ENCODE results near the gene TDRD5. TPM values are rescaled to one million over a fixed set of nuclear protein-coding genes. Genes with fewer than 3 reads are reported as not detected.

The TDRD5 gene
- polyA plus RNA-seq, 2 of the 4 experiments (the other 2 are of a cell fraction): 0.26 to 0.37 TPM

- DNase-seq (ENCODE audit: low read depth in 1 of 2, low spot score in 1 of 2) (no peak), FAIRE-seq (no peak), ATAC-seq (no peak)
- Histone ChIP-seq H3K4me1 (no peaks in the 10 kb centered on the region), H3K27ac (no peak overlapping the region), H3K4me2 (no peak overlapping the region), H3K4me3 (no peak overlapping the region), H3K9me3 (no peaks in the 10 kb centered on the region)
- WGBS (ENCODE audit: missing lambda C conversion rate): 11% methylated on average over 4 of the region's 4 CpGs
- POLR2A ChIA-PET: no interaction called here
- CTCF ChIA-PET: interaction anchor here (1.3 to 14.4 kb wide), 3 partner anchors 17 to 82 kb away, joined by 3 to 120 read pairs (median 49); no protein-coding TSS in a partner anchor
- TF ChIP-seq POLR2A (IDR thresholded peaks at IDR 0.05; ENCODE audit: low read length) (no peak), NFE2L2 (conservative IDR thresholded peaks at IDR 0.05; ENCODE audit: low read length) (no peak)
Observed at GRCh38 chr1:179729881-179730280, 138.2 kb downstream of the TDRD5 start.

GRCh38 chr1:179731643-179732042, 140.0 kb downstream of the TDRD5 start:
- ATAC-seq: no peak
- no peak for FAIRE-seq
- 36% methylated on average over 4 of the region's 4 CpGs for WGBS (ENCODE audit: missing lambda C conversion rate)
- TF ChIP-seq ZNF302 (CRISPR knock-in tag; IDR thresholded peaks at IDR 0.05): no peak
- TF ChIP-seq RCOR1 (IDR thresholded peaks at IDR 0.05; ENCODE audit: low read depth, low read length): no peak
- TF ChIP-seq RNF2 (IDR thresholded peaks at IDR 0.05; ENCODE audit: borderline replicate concordance, low read depth): no peak
- TF ChIP-seq NR3C1 (IDR thresholded peaks at IDR 0.05): no peak
- TF ChIP-seq CBX8 (IDR thresholded peaks at IDR 0.05): no peak
- no peak for TF ChIP-seq ZSCAN20 (CRISPR knock-in tag; IDR thresholded peaks at IDR 0.05)
- no peak for TF ChIP-seq HOXB5 (CRISPR knock-in tag; IDR thresholded peaks at IDR 0.05)
- TF ChIP-seq RFX5 (IDR thresholded peaks at IDR 0.05): no peak
- no peak for TF ChIP-seq FOSB (CRISPR knock-in tag; IDR thresholded peaks at IDR 0.05)
- no peak overlapping the region for H3K4me2 ChIP-seq
- H3K4me1 ChIP-seq: no peaks in the 10 kb centered on the region
- no peak for DNase-seq (ENCODE audit: low read depth in 1 of 2, low spot score in 1 of 2)
- no peaks in the 10 kb centered on the region for H3K9me3 ChIP-seq
- no peak overlapping the region for H3K27ac ChIP-seq
- ChIA-PET POLR2A (no interaction called here), CTCF (interaction anchor here (8.7 to 14.4 kb wide), 2 partner anchors 26 to 80 kb away, joined by 49 to 120 read pairs; no protein-coding TSS in a partner anchor)
- no peak overlapping the region for H3K4me3 ChIP-seq

Small RNA genes lying within 50 kb of the gene (small RNA-seq; reads per million reads assigned to genes)
- 0 to 0.43 (median 0) reads per million in 6 experiments for gene RNU5F-2P

Other genes with a start within 250 kb of the TDRD5 start
- 0.56 and 0.71 TPM in 2 replicates for gene AXDND1, start 225.9 kb upstream of the TDRD5 start, polyA plus RNA-seq (2011; rRNA removed)
- 0.22 to 0.34 TPM (median 0.30 TPM) in 3 replicates for gene AXDND1, start 225.9 kb upstream of the TDRD5 start, polyA plus RNA-seq (2017; fragmentation: RNase III; extraction: RNeasy Plus Mini Kit Qiagen cat#74134 plus additional on column Dnase treatment)
- not detected in 2 replicates for gene NPHS2, start 15.9 kb upstream of the TDRD5 start, polyA plus RNA-seq (2011; rRNA removed)
- not detected in 3 replicates for gene NPHS2, start 15.9 kb upstream of the TDRD5 start, polyA plus RNA-seq (2017; fragmentation: RNase III; extraction: RNeasy Plus Mini Kit Qiagen cat#74134 plus additional on column Dnase treatment)
- not detected in 2 replicates for gene FAM163A, start 151.5 kb downstream of the TDRD5 start, polyA plus RNA-seq (2011; rRNA removed)
- gene FAM163A, start 151.5 kb downstream of the TDRD5 start, polyA plus RNA-seq (2017; fragmentation: RNase III; extraction: RNeasy Plus Mini Kit Qiagen cat#74134 plus additional on column Dnase treatment): not detected in 3 replicates

Measured in A549 (cell line).